ENCODE data around the gene PEPD.

The PEPD gene

GRCh38 chr19:33456076-33456844 is 65.3 kb downstream of the PEPD start:
- DNase-seq = no peak

- no peak for DNase-seq
Observed at GRCh38 chr19:33453265-33453664, 68.3 kb downstream of the PEPD start.

DNA sequence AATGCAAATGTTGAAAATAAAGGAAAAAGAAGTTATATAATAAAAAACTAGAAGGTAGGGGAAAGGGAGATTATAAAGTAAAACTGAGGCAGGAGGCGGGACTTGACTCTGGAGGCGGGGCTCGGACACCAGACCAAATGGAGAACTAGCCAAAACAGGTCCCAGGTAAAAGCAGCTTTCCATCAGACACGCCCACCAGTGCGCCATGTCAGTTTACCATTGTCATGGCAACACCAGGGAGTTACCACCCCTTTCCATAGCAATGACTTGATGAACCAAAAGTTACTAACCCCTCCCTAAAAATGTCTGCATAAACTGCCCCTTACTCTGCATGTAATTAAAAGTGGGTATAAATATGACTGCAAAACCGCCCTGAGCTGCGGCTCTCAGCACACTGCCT is 70.9 kb downstream of the PEPD start:
- no peak for DNase-seq

- DNase-seq = no peak
Observed at GRCh38 chr19:33449799-33450198, 71.8 kb downstream of the PEPD start.

DNA sequence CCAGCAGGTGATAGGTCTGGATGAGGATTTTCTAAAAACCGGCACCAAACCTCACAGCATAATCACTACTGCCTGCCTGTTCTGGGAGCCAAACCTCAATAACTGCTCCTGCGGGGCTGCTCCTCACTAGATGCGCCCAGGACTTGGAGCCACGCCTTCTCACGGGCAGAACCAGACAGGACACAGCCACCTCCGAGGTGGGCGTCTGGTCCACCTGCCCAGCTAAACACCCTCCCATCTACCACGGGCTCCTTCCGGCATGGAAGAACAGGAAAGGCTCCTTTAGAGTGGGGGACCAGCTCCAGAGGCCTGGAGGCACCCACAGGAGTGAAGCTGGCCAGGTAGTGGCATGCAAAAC is 73.5 kb downstream of the PEPD start:
- DNase-seq = no peak

- no peak for DNase-seq
Observed at GRCh38 chr19:33447336-33448158, 74.0 kb downstream of the PEPD start.

DNA sequence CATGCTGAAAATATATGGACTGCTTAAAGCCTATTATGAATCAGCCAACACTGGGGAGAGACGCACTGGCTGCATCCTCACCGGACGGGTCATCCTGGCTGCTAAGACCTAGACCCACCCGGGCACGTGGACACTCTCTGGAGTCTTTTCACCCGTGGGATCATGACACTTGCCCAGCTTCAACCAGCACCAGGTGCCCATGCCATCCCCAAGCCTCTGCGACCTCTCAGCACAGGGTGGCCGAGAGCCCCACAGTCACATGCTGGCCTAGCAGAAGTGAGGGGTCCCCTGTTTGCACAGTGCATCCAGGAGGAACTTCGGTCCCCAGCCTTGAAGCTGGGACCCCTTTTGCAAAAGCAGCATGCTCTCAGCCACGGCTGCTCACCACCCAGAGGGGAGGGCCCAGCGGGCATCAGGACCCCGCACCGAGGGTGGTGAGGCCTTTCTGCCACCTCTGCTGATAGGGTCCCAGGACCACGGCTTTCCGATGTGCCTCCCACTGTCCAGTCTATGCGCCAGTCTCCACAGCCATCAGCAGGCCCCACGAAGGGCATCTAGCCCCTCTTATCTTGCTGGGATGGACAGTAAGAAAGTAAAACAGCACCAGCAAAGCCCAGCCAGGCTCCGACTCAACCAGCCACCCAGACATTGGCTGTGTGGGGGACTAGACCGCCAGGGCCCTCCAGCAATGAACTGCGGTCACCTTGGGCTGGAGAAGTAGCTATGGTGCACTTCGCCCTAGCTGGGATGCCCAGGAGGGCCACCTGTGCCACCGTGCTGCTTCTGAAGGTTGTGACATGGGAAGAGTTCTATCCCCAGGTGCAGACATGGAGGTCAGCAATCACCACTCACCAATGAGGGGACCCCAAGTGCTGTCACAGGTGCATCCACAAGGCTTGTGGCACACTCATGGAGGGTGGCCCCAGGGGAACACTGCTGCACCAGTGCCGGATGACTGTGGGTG is 75.0 kb downstream of the PEPD start:
- DNase-seq = no peak

- DNase-seq = peak; percentile 46
Observed at GRCh38 chr19:33445442-33446329, 75.9 kb downstream of the PEPD start.

DNA sequence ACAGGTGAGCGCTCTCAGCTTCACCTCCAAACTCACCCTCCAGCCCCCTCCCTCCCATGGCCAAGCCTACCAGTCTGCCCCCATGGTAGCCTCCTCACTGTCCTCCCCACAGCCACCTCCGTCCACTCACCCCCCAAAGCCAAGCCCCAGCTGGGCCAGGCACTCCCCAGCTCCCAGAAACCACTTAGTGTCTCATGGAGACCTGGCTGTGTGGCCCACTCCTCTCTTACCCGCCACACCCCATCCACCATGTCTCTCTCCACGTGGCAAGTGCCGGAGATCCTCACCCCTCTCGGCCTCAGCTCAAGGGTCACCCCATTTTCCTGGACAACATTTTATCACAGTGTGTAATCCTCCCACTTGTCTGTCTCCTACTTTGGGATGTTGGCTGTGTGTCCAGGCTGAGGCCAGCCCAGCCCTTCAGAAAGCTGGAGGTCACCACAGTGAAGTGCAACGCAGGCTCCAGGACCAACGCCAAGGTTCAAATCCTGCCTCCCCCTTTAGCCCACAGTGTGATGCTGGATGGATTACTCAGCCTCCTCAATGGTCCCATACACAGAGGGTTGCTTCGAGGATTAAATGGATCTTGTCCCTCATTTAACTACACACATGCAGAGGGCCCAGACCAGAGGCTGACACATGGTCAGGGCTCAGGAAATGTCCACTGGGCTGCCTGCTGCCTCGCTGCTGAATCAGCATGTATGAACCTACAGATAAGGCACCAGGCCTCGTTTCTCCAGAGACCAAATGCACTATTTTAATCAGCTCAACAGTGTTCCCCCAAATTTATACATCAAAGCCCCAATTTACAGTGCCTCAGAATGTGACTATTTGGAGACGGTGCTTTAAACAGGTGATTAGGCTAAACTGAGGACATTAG is 76.8 kb downstream of the PEPD start:
- peak; percentile 26 for DNase-seq

GRCh38 chr19:33443638-33444561 is 77.7 kb downstream of the PEPD start:
- no peak for DNase-seq

- DNase-seq = no peak
Observed at GRCh38 chr19:33442706-33443105, 78.9 kb downstream of the PEPD start.

GRCh38 chr19:33441828-33442227 is 79.8 kb downstream of the PEPD start:
- no peak for DNase-seq

- DNase-seq = no peak
Observed at GRCh38 chr19:33441277-33441699, 80.3 kb downstream of the PEPD start.

GRCh38 chr19:33440682-33441081 is 80.9 kb downstream of the PEPD start:
- no peak for DNase-seq

DNA sequence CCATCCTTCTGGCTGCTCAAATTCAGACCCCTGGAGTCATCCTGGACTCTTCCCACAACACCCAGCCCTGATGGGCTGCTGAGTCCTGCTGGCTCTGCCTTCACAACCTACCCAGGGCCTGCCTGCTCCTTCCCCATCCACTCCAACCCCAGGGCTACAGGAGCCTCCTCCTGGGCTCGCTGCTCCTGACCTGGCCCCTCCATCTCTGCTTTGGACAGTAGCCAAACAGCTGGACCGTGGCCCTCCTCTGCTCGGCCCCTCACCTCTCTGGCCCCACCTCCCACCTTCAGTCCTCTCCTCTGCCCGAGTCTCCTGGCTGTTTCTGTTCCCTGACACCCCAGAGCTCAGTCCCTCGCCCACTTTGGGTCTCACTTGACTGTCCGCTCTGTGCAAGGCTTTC is 81.3 kb downstream of the PEPD start:
- no peak for DNase-seq

GRCh38 chr19:33438987-33439781 is 82.4 kb downstream of the PEPD start:
- DNase-seq = no peak

- no peak for DNase-seq
Observed at GRCh38 chr19:33437821-33438671, 83.5 kb downstream of the PEPD start.

DNA sequence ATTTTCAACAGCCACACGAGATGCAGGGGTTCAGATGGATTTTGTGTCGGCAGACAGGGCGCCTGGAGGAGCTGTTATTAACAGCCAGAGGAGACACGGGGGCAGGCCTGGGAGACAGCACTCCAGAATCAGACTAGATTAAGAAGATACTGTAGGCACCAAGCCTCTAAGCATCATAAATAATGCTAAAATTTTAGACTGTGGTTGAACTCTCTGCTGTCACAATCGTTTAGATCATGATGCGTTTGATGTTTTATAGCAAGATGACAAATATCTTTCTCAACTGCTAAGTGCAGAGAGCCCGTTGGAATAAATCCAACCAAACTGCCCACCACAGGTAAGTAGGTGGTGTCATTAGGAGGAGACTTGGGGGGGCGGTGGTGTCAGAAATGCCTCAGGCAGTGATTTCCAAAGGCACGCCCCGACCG is 84.2 kb downstream of the PEPD start:
- no peak for DNase-seq

Data from fibroblast of upper back skin (primary cell).